CD4-positive, alpha-beta T cell (primary cell): Measurements from ENCODE around the gene CALB2. TPM values are rescaled to one million over a fixed set of nuclear protein-coding genes. Genes with fewer than 3 reads are reported as not detected.

Experiments used
- ATAC-seq: fragments of 200-7000 bp; cut with Tn5 transposase; one replicate; pipeline ENCODE4 v1.10.0; 2022; ENCODE audit warnings: mild to moderate bottlenecking; ENCODE audit not compliant: poor library complexity
- CTCF ChIA-PET: fragments of 350-600 bp; sonication (Branson Sonifier 250); formaldehyde crosslinking; loops from one replicate; lab custom pipeline; 2021; ENCODE audit warnings: antibody characterized with exemption, inconsistent platforms; lab: Charles Lee
- POLR2A ChIA-PET: fragments of 350-600 bp; sonication (Branson Sonifier 250); formaldehyde crosslinking; loops from one replicate; lab custom pipeline; 2021; ENCODE audit warnings: antibody characterized with exemption, inconsistent platforms; lab: Charles Lee
- DNase-seq, 14 experiments: peaks; one replicate each; pipeline ENCODE4 v3.0.0-alpha.2; 2013 to 2020; ENCODE audit warnings: mixed read lengths in 2 of 14
- H3K27ac ChIP-seq, 2 donors: one replicate each; pipeline versions ENCODE4 v1.5.1 to v1.7.0; 2013; ENCODE audit warnings: low read length in 2 of 2, low read depth in 1 of 2, mild to moderate bottlenecking in 1 of 2
- H3K27me3 ChIP-seq, 2 experiments: 1 replicate in 1 of 2; 2 replicates in 1 of 2; pipeline versions ENCODE4 v1.6.1 to v1.7.0; 2013; ENCODE audit warnings: low read length in 2 of 2, control low read depth in 1 of 2, mild to moderate bottlenecking in 1 of 2, moderate library complexity in 1 of 2; ENCODE audit not compliant: insufficient read depth in 2 of 2, control insufficient read depth in 1 of 2
- H3K36me3 ChIP-seq: one replicate; pipeline ENCODE4 v1.6.1; 2013; ENCODE audit warnings: low read length, control low read depth; ENCODE audit not compliant: insufficient read depth
- H3K4me1 ChIP-seq: one replicate; pipeline ENCODE4 v1.6.1; 2013; ENCODE audit warnings: low read length, control low read depth; ENCODE audit not compliant: insufficient read depth
- H3K4me3 ChIP-seq: one replicate; pipeline ENCODE4 v1.5.1; 2013; ENCODE audit warnings: mild to moderate bottlenecking, low read length, moderate library complexity
- H3K9me3 ChIP-seq, 2 experiments: 1 replicate in 1 of 2; 2 replicates in 1 of 2; pipeline versions ENCODE4 v1.6.1 to v1.7.0; 2013; ENCODE audit warnings: low read length in 2 of 2, mild to moderate bottlenecking in 2 of 2, control low read depth in 1 of 2, moderate library complexity in 1 of 2; ENCODE audit not compliant: control insufficient read depth in 1 of 2, insufficient read depth in 1 of 2
- H3K27ac Mint-ChIP-seq: one replicate; pipeline ENCODE4 v1.8.0; 2020; ENCODE audit warnings: mixed read lengths
- H3K27me3 Mint-ChIP-seq: one replicate; pipeline ENCODE4 v1.8.0; 2021; ENCODE audit warnings: mixed read lengths
- H3K36me3 Mint-ChIP-seq: one replicate; pipeline ENCODE4 v1.8.0; 2021; ENCODE audit warnings: low read depth, mixed read lengths
- H3K4me1 Mint-ChIP-seq: one replicate; pipeline ENCODE4 v1.8.0; 2021; ENCODE audit warnings: low read depth, mixed read lengths
- H3K4me3 Mint-ChIP-seq: one replicate; pipeline ENCODE4 v1.8.0; 2020; ENCODE audit warnings: mild to moderate bottlenecking, mixed read lengths
- H3K9me3 Mint-ChIP-seq: one replicate; pipeline ENCODE4 v1.8.0; 2020; ENCODE audit warnings: mixed read lengths
- CTCF ChIP-seq: fragments of 200-600 bp; IDR thresholded peaks from one replicate; pipeline ENCODE4 v1.8.0; 2022; ENCODE audit warnings: antibody characterized with exemption, mild to moderate bottlenecking
- intact Hi-C, 2 experiments: fragments of 100-400 bp; cut with DNase I in 1 of 2; cut with micrococcal nuclease in 1 of 2; formaldehyde crosslinking; loops; one replicate each; pipeline versions ENCODE4 v1.15.1 to v1.9.0; 2023 to 2025; cut with DNase I, micrococcal nuclease
- total RNA-seq, 174 experiments: library from RNA in 2 of 174; stranded (reverse) in 2 of 174; gene quantifications; one replicate each; pipeline ENCODE4 v1.2.3 and lab custom pipeline; 2021 to 2026

The CALB2 gene
- total RNA-seq, 2 experiments from 2014 or later: not detected

GRCh38 chr16:71352963-71353460 is 5.5 kb upstream of the CALB2 start:
- DNase-seq (no peak), ATAC-seq (no peak)
- no peak overlapping the region for H3K27ac Mint-ChIP-seq
- Histone ChIP-seq H3K27ac (no peak overlapping the region), H3K27me3 (peaks cover 0 to 10% of the 10 kb centered on the region in 2 experiments), H3K4me3 (no peak overlapping the region), H3K9me3 (no peaks in the 10 kb centered on the region), H3K36me3 (no peaks in the 10 kb centered on the region), H3K4me1 (peaks cover under 1% of the 10 kb centered on the region)
- POLR2A ChIA-PET: no interaction called here
- no peaks in the 10 kb centered on the region for H3K9me3 Mint-ChIP-seq
- intact Hi-C loops: no loop called here
- no peak for TF ChIP-seq CTCF
- H3K27me3 Mint-ChIP-seq: peaks cover 14% of the 10 kb centered on the region
- H3K4me3 Mint-ChIP-seq: no peak overlapping the region
- no peaks in the 10 kb centered on the region for H3K4me1 Mint-ChIP-seq
- H3K36me3 Mint-ChIP-seq: no peaks in the 10 kb centered on the region
- CTCF ChIA-PET: no interaction called here

- no peak for ATAC-seq
- Mint-ChIP-seq H3K36me3 (no peaks in the 10 kb centered on the region), H3K27me3 (peaks cover 17% of the 10 kb centered on the region), H3K4me3 (no peak overlapping the region), H3K9me3 (no peaks in the 10 kb centered on the region), H3K4me1 (no peaks in the 10 kb centered on the region), H3K27ac (no peak overlapping the region)
- Histone ChIP-seq H3K4me1 (peaks cover 7% of the 10 kb centered on the region), H3K27me3 (peaks cover under 1 to 11% of the 10 kb centered on the region in 2 experiments), H3K36me3 (no peaks in the 10 kb centered on the region), H3K4me3 (no peak overlapping the region), H3K27ac (no peak overlapping the region), H3K9me3 (no peaks in the 10 kb centered on the region)
- DNase-seq: no peak
- CTCF ChIA-PET: no interaction called here
- intact Hi-C loops: no loop called here
- no peak for TF ChIP-seq CTCF
- POLR2A ChIA-PET: no interaction called here
Measured at GRCh38 chr16:71353736-71354135, 4.8 kb upstream of the CALB2 start.

GRCh38 chr16:71354156-71354555 is 4.4 kb upstream of the CALB2 start:
- no peak for TF ChIP-seq CTCF
- DNase-seq (no peak), ATAC-seq (no peak)
- no peak overlapping the region for H3K27ac ChIP-seq
- no peak overlapping the region for H3K4me3 Mint-ChIP-seq
- H3K36me3 ChIP-seq: no peaks in the 10 kb centered on the region
- H3K27ac Mint-ChIP-seq: no peak overlapping the region
- H3K9me3 Mint-ChIP-seq: no peaks in the 10 kb centered on the region
- H3K9me3 ChIP-seq: no peaks in the 10 kb centered on the region
- no peaks in the 10 kb centered on the region for H3K36me3 Mint-ChIP-seq
- CTCF ChIA-PET: no interaction called here
- no peak overlapping the region for H3K4me3 ChIP-seq
- H3K4me1 Mint-ChIP-seq: no peaks in the 10 kb centered on the region
- peaks cover 9% of the 10 kb centered on the region for H3K4me1 ChIP-seq
- POLR2A ChIA-PET: no interaction called here
- intact Hi-C loops: no loop called here
- H3K27me3 ChIP-seq: peaks cover 5 to 15% of the 10 kb centered on the region in 2 experiments
- peaks cover 17% of the 10 kb centered on the region for H3K27me3 Mint-ChIP-seq
